Neutrophil (primary cell): ENCODE data around the gene STIMATE.

ENCODE experiments used
- H3K27ac ChIP-seq: fragments of 200-600 bp; sonication (generic); 2 replicates; pipeline ENCODE4 v1.5.1; 2016; ENCODE audit warnings: mild to moderate bottlenecking, moderate library complexity
- H3K27me3 ChIP-seq: fragments of 200-600 bp; sonication (generic); 2 replicates; pipeline ENCODE4 v1.6.0; 2016; ENCODE audit warnings: mild to moderate bottlenecking
- H3K36me3 ChIP-seq: fragments of 200-600 bp; sonication (generic); 2 replicates; pipeline ENCODE4 v1.5.1; 2017
- H3K4me1 ChIP-seq, 2 experiments: fragments of 200-600 bp in 1 of 2; sonication (generic) in 1 of 2; 1 replicate in 1 of 2; 2 replicates in 1 of 2; pipeline versions ENCODE4 v1.5.1 to v1.6.1; 2013 to 2016; ENCODE audit warnings: low read depth in 1 of 2, low read length in 1 of 2, mild to moderate bottlenecking in 1 of 2, moderate library complexity in 1 of 2; ENCODE audit not compliant: control insufficient read depth in 1 of 2, insufficient read depth in 1 of 2
- H3K4me3 ChIP-seq, 2 experiments: fragments of 200-600 bp in 1 of 2; sonication (generic) in 1 of 2; 1 replicate in 1 of 2; 2 replicates in 1 of 2; pipeline ENCODE4 v1.5.1; 2013 to 2016; ENCODE audit warnings: low read depth in 1 of 2, low read length in 1 of 2, mild to moderate bottlenecking in 1 of 2, moderate library complexity in 1 of 2
- H3K9me3 ChIP-seq: fragments of 200-600 bp; sonication (generic); 2 replicates; pipeline ENCODE4 v1.5.1; 2016
- CTCF ChIP-seq: fragments of 200-600 bp; sonication (generic); IDR thresholded peaks from 2 replicates; pipeline ENCODE4 v1.5.1; 2016; ENCODE audit warnings: antibody characterized with exemption

STIMATE gene

GRCh38 chr3:52897130-52898122 lies at the start of gene STIMATE:
Gene STIMATE (minus strand): TSS chr3:52897548. CDS start chr3:52897450, 98 bp downstream.
- Histone ChIP-seq H3K4me3 (peak within 1 kb of the TSS; percentile 87), H3K9me3 (no peaks in the 10 kb centered on the region), H3K27me3 (no peaks in the 10 kb centered on the region), H3K36me3 (no peaks in the 10 kb centered on the region), H3K27ac (peak within 1 kb of the TSS; percentile 70), H3K4me1 (peaks cover 38 to 48% of the 10 kb centered on the region in 2 experiments)
- peak; percentile 32 for TF ChIP-seq CTCF

- no peak overlapping the region for H3K27ac ChIP-seq
- H3K9me3 ChIP-seq: no peaks in the 10 kb centered on the region
- H3K4me1 ChIP-seq: peaks cover 2% of the 10 kb centered on the region in 2 experiments
- no peaks in the 10 kb centered on the region for H3K36me3 ChIP-seq
- no peaks in the 10 kb centered on the region for H3K27me3 ChIP-seq
- no peak overlapping the region for H3K4me3 ChIP-seq
- no peak for TF ChIP-seq CTCF
Measured at GRCh38 chr3:52939600-52939999, 42.3 kb upstream of the STIMATE start.

- no peaks in the 10 kb centered on the region for H3K9me3 ChIP-seq
- H3K36me3 ChIP-seq: no peaks in the 10 kb centered on the region
- TF ChIP-seq CTCF: peak; percentile 66
- no peak overlapping the region for H3K27ac ChIP-seq
- H3K4me3 ChIP-seq: no peak overlapping the region
- no peaks in the 10 kb centered on the region for H3K27me3 ChIP-seq
- H3K4me1 ChIP-seq: peaks cover 4 to 5% of the 10 kb centered on the region in 2 experiments
Measured at GRCh38 chr3:52934630-52935530, 37.5 kb upstream of the STIMATE start.

- TF ChIP-seq CTCF: no peak
- no peaks in the 10 kb centered on the region for H3K9me3 ChIP-seq
- no peaks in the 10 kb centered on the region for H3K36me3 ChIP-seq
- peaks cover 4 to 8% of the 10 kb centered on the region in 2 experiments for H3K4me1 ChIP-seq
- no peak overlapping the region for H3K4me3 ChIP-seq
- no peak overlapping the region for H3K27ac ChIP-seq
- no peaks in the 10 kb centered on the region for H3K27me3 ChIP-seq
Measured at GRCh38 chr3:52931889-52932288, 34.5 kb upstream of the STIMATE start.

- no peak for TF ChIP-seq CTCF
- no peak overlapping the region for H3K4me3 ChIP-seq
- H3K27ac ChIP-seq: no peak overlapping the region
- no peaks in the 10 kb centered on the region for H3K9me3 ChIP-seq
- H3K4me1 ChIP-seq: peaks cover 4 to 14% of the 10 kb centered on the region in 2 experiments
- H3K36me3 ChIP-seq: no peaks in the 10 kb centered on the region
- H3K27me3 ChIP-seq: no peaks in the 10 kb centered on the region
Measured at GRCh38 chr3:52931328-52931727, 34.0 kb upstream of the STIMATE start.
